Hypothalamus (tissue), 51 donors: ENCODE measurements around the gene GRIN3B.
A peak's percentile ranks its signal among the peaks of the same experiment; 100 is the strongest.

Experiments used
- DNase-seq, 51 donors: peaks; one replicate each; lab custom pipeline; 2025; lab: John Stamatoyannopoulos, UW

The GRIN3B gene

GRCh38 chr19:1038978-1039645, 38.9 kb downstream of the GRIN3B start:
- no peak for DNase-seq

- peak; percentile 27 to 96 (median 91) for DNase-seq
These were observed 39.6 kb downstream of the GRIN3B start, which contains the start of gene ABCA7 for GRCh38 chr19:1039646-1040475. TSS of gene ABCA7 (plus strand) at chr19:1040107. CDS start at chr19:1041362, 1,255 bp downstream.

GRCh38 chr19:1040476-1041271, 40.5 kb downstream of the GRIN3B start:
- DNase-seq = peak; percentile 19 to 89 (median 76)

GRCh38 chr19:1041272-1041834, 41.1 kb downstream of the GRIN3B start:
- no peak for DNase-seq

- DNase-seq = no peak
These were observed 41.8 kb downstream of the GRIN3B start for GRCh38 chr19:1041835-1042685.

GRCh38 chr19:1042689-1043511, 42.7 kb downstream of the GRIN3B start:
- no peak for DNase-seq

GRCh38 chr19:1045247-1045603, 45.0 kb downstream of the GRIN3B start:
- no peak for DNase-seq

GRCh38 chr19:1046117-1046626, 46.0 kb downstream of the GRIN3B start:
- no peak for DNase-seq

- DNase-seq = no peak
These were observed 46.8 kb downstream of the GRIN3B start for GRCh38 chr19:1046836-1047695.

- no peak for DNase-seq
These were observed 47.5 kb downstream of the GRIN3B start for GRCh38 chr19:1047696-1048147.

GRCh38 chr19:1049106-1049505, 48.9 kb downstream of the GRIN3B start:
- no peak for DNase-seq

- DNase-seq = peak in 1 of 51 donors; percentile 17
These were observed 49.6 kb downstream of the GRIN3B start for GRCh38 chr19:1049800-1050199.

- DNase-seq = no peak
These were observed 51.0 kb downstream of the GRIN3B start for GRCh38 chr19:1050989-1051788.

GRCh38 chr19:1051791-1052190, 51.6 kb downstream of the GRIN3B start:
- no peak for DNase-seq

GRCh38 chr19:1052349-1052975, 52.2 kb downstream of the GRIN3B start:
- no peak for DNase-seq
